ENCODE data around the gene PLCD3.

PLCD3 gene

GRCh38 chr17:45135192-45135977 lies 3.1 kb upstream of the PLCD3 start, which contains the start of gene ACBD4:
ACBD4 (plus strand) TSS chr17:45135687; CDS start chr17:45136145, 458 bp downstream.
- Histone ChIP-seq H3K27me3 (replicated peaks; ENCODE audit: insufficient read depth, low read length) (0 out of 2 replicates have a peak, but pooled peaks cover 8% of the 10 kb centered on the region), H3K9me2 (replicated peaks; ENCODE audit: insufficient read depth, low read length) (no peaks in the 10 kb centered on the region), H3K4me2 (ENCODE audit: low read depth, low read length) (peak within 1 kb of the TSS; percentile 97), H4K20me1 (ENCODE audit: insufficient read depth, low read length) (no peaks in the 10 kb centered on the region), H3K4me3 (ENCODE audit: low read length) (peak within 1 kb of the TSS; percentile 85), H2AFZ (ENCODE audit: low read length) (peak within 1 kb of the TSS; percentile 79), H3K9ac (ENCODE audit: low read length) (peak within 1 kb of the TSS; percentile 72), H3K79me2 (ENCODE audit: low read length) (peaks cover 12% of the 10 kb centered on the region; the same call in 1 of the 2 replicates), H3K4me1 (ENCODE audit: low read length) (peaks cover 10% of the 10 kb centered on the region), H3K27ac (ENCODE audit: low read length) (peak within 1 kb of the TSS; percentile 7; the same call in 1 of the 2 replicates), H3K36me3 (replicated peaks; ENCODE audit: insufficient read depth, low read length) (no peaks in the 10 kb centered on the region), H3F3A (ENCODE audit: insufficient read depth, low read length) (peaks cover 6% of the 10 kb centered on the region), H3K9me3 (replicated peaks; ENCODE audit: insufficient read depth, low read length) (no peaks in the 10 kb centered on the region)
- no peak for TF ChIP-seq EZH2phosphoT487 (IDR thresholded peaks at IDR 0.05; ENCODE audit: low read length)
- TF ChIP-seq, protein P1, sequence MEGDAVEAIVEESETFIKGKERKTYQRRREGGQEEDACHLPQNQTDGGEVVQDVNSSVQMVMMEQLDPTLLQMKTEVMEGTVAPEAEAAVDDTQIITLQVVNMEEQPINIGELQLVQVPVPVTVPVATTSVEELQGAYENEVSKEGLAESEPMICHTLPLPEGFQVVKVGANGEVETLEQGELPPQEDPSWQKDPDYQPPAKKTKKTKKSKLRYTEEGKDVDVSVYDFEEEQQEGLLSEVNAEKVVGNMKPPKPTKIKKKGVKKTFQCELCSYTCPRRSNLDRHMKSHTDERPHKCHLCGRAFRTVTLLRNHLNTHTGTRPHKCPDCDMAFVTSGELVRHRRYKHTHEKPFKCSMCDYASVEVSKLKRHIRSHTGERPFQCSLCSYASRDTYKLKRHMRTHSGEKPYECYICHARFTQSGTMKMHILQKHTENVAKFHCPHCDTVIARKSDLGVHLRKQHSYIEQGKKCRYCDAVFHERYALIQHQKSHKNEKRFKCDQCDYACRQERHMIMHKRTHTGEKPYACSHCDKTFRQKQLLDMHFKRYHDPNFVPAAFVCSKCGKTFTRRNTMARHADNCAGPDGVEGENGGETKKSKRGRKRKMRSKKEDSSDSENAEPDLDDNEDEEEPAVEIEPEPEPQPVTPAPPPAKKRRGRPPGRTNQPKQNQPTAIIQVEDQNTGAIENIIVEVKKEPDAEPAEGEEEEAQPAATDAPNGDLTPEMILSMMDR (IDR thresholded peaks at IDR 0.05; ENCODE audit: low read length): peak; percentile 100
- peak; percentile 99 for DNase-seq

- H3K27ac ChIP-seq (ENCODE audit: low read length): peak overlapping the region; percentile 88
- 0 out of 2 replicates have a peak, but pooled peaks cover 8% of the 10 kb centered on the region for H3K27me3 ChIP-seq (replicated peaks; ENCODE audit: insufficient read depth, low read length)
- H3K36me3 ChIP-seq (replicated peaks; ENCODE audit: insufficient read depth, low read length): no peaks in the 10 kb centered on the region
- peaks cover 6% of the 10 kb centered on the region for H3F3A ChIP-seq (ENCODE audit: insufficient read depth, low read length)
- H3K79me2 ChIP-seq (ENCODE audit: low read length): peaks cover 12% of the 10 kb centered on the region; the same call in 1 of the 2 replicates
- H2AFZ ChIP-seq (ENCODE audit: low read length): peak overlapping the region; percentile 99
- H3K4me1 ChIP-seq (ENCODE audit: low read length): peaks cover 10% of the 10 kb centered on the region
- TF ChIP-seq, protein P1 (IDR thresholded peaks at IDR 0.05; ENCODE audit: low read length): peak; percentile 73
- TF ChIP-seq EZH2phosphoT487 (IDR thresholded peaks at IDR 0.05; ENCODE audit: low read length) (no peak), EZH2 (optimal IDR thresholded peaks at IDR 0.05; ENCODE audit: low read depth, low read length) (no peak)
- H4K20me1 ChIP-seq (ENCODE audit: insufficient read depth, low read length): no peaks in the 10 kb centered on the region
- peak overlapping the region; percentile 97 for H3K4me3 ChIP-seq (ENCODE audit: low read length)
- peak overlapping the region; percentile 82 for H3K9ac ChIP-seq (ENCODE audit: low read length)
- H3K9me3 ChIP-seq (replicated peaks; ENCODE audit: insufficient read depth, low read length): no peaks in the 10 kb centered on the region
- peak overlapping the region; percentile 100 for H3K4me2 ChIP-seq (ENCODE audit: low read depth, low read length)
- DNase-seq: peak; percentile 76
- H3K9me2 ChIP-seq (replicated peaks; ENCODE audit: insufficient read depth, low read length): no peaks in the 10 kb centered on the region
These were observed 503 bp upstream of the PLCD3 start for GRCh38 chr17:45132572-45133463.

DNA sequence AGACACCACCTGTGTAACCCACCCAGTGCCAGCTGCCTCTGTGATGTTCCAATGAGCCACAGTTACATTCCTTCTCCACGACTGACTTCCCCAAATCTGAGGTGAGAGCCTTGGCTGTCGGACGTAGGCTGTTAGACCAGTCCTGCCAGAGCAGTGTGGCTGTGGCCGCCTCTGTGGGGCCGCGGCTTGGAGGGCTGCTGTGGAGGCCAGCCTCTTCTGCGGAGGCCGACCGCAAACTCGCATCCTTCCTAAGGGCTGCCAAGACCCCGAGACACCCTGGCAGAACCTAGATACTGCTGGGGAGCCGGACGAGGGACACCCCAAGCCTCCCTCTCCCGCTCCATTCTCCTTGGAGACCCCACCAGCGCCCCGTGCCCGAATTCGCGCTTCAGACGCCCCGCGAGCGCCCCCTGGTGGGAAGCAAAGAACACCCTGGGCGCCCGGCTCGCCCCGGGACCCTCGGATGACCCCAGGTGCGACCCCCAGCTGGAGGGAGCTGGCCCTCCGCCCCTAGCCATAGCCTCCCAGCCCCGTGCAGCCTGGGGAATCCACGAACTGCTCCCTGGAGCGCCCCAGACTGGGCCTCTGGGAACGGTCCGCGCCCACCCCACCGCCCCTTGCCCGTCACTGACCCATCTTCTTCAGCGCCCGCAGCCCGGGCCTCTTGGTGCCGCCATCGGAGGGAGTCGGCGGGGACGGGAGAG lies 547 bp downstream of the PLCD3 start:
- peaks cover 10% of the 10 kb centered on the region; the same call in 1 of the 2 replicates for H3K79me2 ChIP-seq (ENCODE audit: low read length)
- peak overlapping the region; percentile 91 for H2AFZ ChIP-seq (ENCODE audit: low read length)
- peaks cover 6% of the 10 kb centered on the region for H3F3A ChIP-seq (ENCODE audit: insufficient read depth, low read length)
- H3K4me2 ChIP-seq (ENCODE audit: low read depth, low read length): peak overlapping the region; percentile 99
- no peak overlapping the region for H3K27ac ChIP-seq (ENCODE audit: low read length)
- no peaks in the 10 kb centered on the region for H4K20me1 ChIP-seq (ENCODE audit: insufficient read depth, low read length)
- peaks cover 10% of the 10 kb centered on the region for H3K4me1 ChIP-seq (ENCODE audit: low read length)
- no peaks in the 10 kb centered on the region for H3K9me3 ChIP-seq (replicated peaks; ENCODE audit: insufficient read depth, low read length)
- DNase-seq: peak; percentile 24
- H3K4me3 ChIP-seq (ENCODE audit: low read length): peak overlapping the region; percentile 76
- 0 out of 2 replicates have a peak, but pooled peaks cover 8% of the 10 kb centered on the region for H3K27me3 ChIP-seq (replicated peaks; ENCODE audit: insufficient read depth, low read length)
- no peaks in the 10 kb centered on the region for H3K9me2 ChIP-seq (replicated peaks; ENCODE audit: insufficient read depth, low read length)
- TF ChIP-seq, protein P1 (IDR thresholded peaks at IDR 0.05; ENCODE audit: low read length): peak; percentile 74
- TF ChIP-seq EZH2phosphoT487 (IDR thresholded peaks at IDR 0.05; ENCODE audit: low read length): no peak
- peak overlapping the region; percentile 46; the same call in 1 of the 2 replicates for H3K9ac ChIP-seq (ENCODE audit: low read length)
- H3K36me3 ChIP-seq (replicated peaks; ENCODE audit: insufficient read depth, low read length): no peaks in the 10 kb centered on the region
